ENCODE results near the gene OR9A2.

OR9A2 gene

DNA sequence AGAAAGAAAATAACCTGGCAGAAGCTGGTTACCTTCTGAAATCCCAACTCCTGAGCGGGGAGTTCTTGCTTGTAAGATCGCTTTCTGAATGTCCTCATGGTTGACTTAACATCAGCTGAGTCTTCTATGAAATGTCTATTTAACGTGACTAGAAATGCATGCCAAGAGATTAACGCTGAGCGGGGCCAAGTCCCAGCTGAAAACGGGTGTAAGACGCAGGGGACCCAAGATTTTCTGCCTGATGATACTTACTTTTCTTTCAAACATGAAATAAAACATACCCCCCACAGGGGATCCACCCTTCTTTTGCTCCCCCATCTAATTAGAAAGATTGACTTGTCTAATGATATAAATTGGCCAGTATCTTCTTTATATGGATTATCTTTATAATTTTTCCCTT is 14.9 kb downstream of the OR9A2 start:
- H3K4me2 ChIP-seq (ENCODE audit: low read length) = peak overlapping the region; percentile 97
- H3K4me1 ChIP-seq (ENCODE audit: control insufficient read depth, low read length) = peaks cover 94% of the 10 kb centered on the region
- TF ChIP-seq, protein P1, sequence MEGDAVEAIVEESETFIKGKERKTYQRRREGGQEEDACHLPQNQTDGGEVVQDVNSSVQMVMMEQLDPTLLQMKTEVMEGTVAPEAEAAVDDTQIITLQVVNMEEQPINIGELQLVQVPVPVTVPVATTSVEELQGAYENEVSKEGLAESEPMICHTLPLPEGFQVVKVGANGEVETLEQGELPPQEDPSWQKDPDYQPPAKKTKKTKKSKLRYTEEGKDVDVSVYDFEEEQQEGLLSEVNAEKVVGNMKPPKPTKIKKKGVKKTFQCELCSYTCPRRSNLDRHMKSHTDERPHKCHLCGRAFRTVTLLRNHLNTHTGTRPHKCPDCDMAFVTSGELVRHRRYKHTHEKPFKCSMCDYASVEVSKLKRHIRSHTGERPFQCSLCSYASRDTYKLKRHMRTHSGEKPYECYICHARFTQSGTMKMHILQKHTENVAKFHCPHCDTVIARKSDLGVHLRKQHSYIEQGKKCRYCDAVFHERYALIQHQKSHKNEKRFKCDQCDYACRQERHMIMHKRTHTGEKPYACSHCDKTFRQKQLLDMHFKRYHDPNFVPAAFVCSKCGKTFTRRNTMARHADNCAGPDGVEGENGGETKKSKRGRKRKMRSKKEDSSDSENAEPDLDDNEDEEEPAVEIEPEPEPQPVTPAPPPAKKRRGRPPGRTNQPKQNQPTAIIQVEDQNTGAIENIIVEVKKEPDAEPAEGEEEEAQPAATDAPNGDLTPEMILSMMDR (IDR thresholded peaks at IDR 0.05; ENCODE audit: low read depth, low read length, poor library complexity, severe bottlenecking) = no peak
- no peak for TF ChIP-seq EZH2phosphoT487 (IDR thresholded peaks at IDR 0.05; ENCODE audit: borderline replicate concordance, low read length)
- H3K27me3 ChIP-seq (ENCODE audit: control insufficient read depth, low read length) = no peaks in the 10 kb centered on the region
- H3K79me2 ChIP-seq (ENCODE audit: control insufficient read depth, low read length) = peaks cover 3% of the 10 kb centered on the region; the same call in 1 of the 2 replicates
- no peaks in the 10 kb centered on the region for H3K9me2 ChIP-seq (replicated peaks; ENCODE audit: control insufficient read depth, low read length)
- H3K4me3 ChIP-seq (ENCODE audit: low read length) = peak overlapping the region; percentile 76
- peaks cover 30% of the 10 kb centered on the region for H3F3A ChIP-seq (ENCODE audit: control insufficient read depth, insufficient read depth)
- H4K20me1 ChIP-seq (ENCODE audit: control insufficient read depth, insufficient read depth, low read depth, low read length) = no peaks in the 10 kb centered on the region
- peak overlapping the region; percentile 91 for H3K27ac ChIP-seq (ENCODE audit: low read depth, low read length)
- no peaks in the 10 kb centered on the region for H3K9me3 ChIP-seq (ENCODE audit: control insufficient read depth, insufficient read depth, low read length)
- peaks cover 10% of the 10 kb centered on the region; the same call in 1 of the 2 replicates for H3K36me3 ChIP-seq (ENCODE audit: control insufficient read depth, low read length)

DNA sequence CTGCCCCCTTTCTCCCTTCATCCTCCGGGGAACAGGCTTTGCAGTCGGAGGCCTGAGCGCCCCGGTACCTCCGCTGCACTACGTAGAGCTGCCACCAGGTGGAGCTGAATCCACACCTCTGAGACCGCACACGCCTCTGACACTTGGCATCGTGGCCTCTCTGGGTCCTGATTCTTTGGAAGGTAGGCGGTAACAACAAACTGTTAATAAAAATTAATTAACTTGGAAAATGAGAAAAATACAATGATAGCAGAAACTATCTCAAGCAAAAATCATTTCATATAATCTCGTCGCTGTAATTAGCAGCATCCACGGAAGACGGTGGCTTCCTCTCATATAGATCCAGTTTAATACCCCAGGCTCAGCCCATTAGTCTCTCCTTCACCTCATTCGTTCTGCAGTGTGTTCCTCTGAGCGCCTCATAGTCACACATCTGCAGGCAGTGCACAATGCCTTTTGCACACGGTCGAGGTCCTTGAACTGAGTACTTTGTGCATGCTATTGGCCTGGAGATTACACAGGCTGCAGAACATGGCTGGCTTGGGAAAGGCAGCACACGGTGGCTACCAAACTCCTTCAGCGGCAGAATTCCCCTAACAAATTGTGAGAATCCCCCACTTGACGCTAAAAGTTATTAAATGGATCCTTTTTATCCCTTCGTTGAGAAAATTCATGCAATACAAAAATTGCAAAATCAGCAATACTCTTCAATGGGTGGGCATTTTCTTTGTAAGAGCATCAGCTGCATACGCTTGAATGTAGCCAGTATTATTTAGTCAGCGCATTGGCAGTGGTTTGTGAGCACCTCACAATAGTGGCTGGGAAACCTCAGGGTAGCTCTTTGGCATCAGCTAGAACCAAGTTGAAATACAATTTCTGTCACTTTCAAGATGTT is 18.7 kb downstream of the OR9A2 start:
- Histone ChIP-seq H3K27me3 (ENCODE audit: control insufficient read depth, low read length) (no peaks in the 10 kb centered on the region), H3K4me1 (ENCODE audit: control insufficient read depth, low read length) (peaks cover 79% of the 10 kb centered on the region), H3K36me3 (ENCODE audit: control insufficient read depth, low read length) (no peaks in the 10 kb centered on the region), H3F3A (ENCODE audit: control insufficient read depth, insufficient read depth) (peaks cover 20% of the 10 kb centered on the region), H3K9me2 (replicated peaks; ENCODE audit: control insufficient read depth, low read length) (no peaks in the 10 kb centered on the region), H3K27ac (ENCODE audit: low read depth, low read length) (peak overlapping the region; percentile 11; the same call in 1 of the 2 replicates), H4K20me1 (ENCODE audit: control insufficient read depth, insufficient read depth, low read depth, low read length) (no peaks in the 10 kb centered on the region), H3K79me2 (ENCODE audit: control insufficient read depth, low read length) (no peaks in the 10 kb centered on the region), H3K4me2 (ENCODE audit: low read length) (peak overlapping the region; percentile 4; the same call in 1 of the 2 replicates), H3K4me3 (ENCODE audit: low read length) (no peak overlapping the region), H3K9me3 (ENCODE audit: control insufficient read depth, insufficient read depth, low read length) (no peaks in the 10 kb centered on the region)
- no peak for TF ChIP-seq EZH2phosphoT487 (IDR thresholded peaks at IDR 0.05; ENCODE audit: borderline replicate concordance, low read length)
- TF ChIP-seq, protein P1 (IDR thresholded peaks at IDR 0.05; ENCODE audit: low read depth, low read length, poor library complexity, severe bottlenecking) = peak; percentile 99

DNA sequence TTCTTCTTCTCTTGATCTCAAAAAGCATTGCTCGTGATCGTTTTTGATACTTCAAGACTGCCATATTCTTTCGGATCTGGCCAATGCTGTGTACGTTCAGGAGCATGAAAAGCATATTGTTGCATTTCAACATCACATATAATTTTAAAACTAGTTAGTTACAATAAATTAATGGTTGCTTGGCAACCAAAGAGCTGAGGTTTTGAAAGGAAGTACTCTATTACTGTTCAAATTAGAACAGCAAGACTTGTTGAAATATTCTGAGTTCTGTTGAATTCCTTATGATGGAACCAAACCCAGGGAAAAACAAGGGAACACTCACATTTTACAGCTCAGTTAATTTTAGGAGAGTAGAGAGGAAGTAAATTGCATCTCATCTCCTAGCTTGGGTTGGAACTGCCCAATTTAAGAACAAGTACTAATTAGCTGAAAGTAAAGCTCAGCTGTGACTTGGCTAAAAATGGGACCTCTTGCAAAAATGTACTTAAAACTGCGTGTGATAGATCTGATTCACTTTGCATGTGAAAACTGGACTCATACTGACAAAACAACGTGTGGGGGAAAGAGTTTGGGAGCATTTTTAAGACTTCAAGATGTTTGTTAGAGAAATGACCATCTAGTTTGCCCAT is 21.2 kb downstream of the OR9A2 start:
- Histone ChIP-seq H3K9me3 (ENCODE audit: control insufficient read depth, insufficient read depth, low read length) (no peaks in the 10 kb centered on the region), H3K36me3 (ENCODE audit: control insufficient read depth, low read length) (no peaks in the 10 kb centered on the region), H3K27ac (ENCODE audit: low read depth, low read length) (no peak overlapping the region), H3K27me3 (ENCODE audit: control insufficient read depth, low read length) (no peaks in the 10 kb centered on the region), H3K79me2 (ENCODE audit: control insufficient read depth, low read length) (no peaks in the 10 kb centered on the region), H3K4me1 (ENCODE audit: control insufficient read depth, low read length) (peaks cover 56% of the 10 kb centered on the region), H3K4me3 (ENCODE audit: low read length) (no peak overlapping the region), H4K20me1 (ENCODE audit: control insufficient read depth, insufficient read depth, low read depth, low read length) (no peaks in the 10 kb centered on the region), H3K4me2 (ENCODE audit: low read length) (peak overlapping the region; percentile 35), H3F3A (ENCODE audit: control insufficient read depth, insufficient read depth) (peaks cover 11% of the 10 kb centered on the region), H3K9me2 (replicated peaks; ENCODE audit: control insufficient read depth, low read length) (no peaks in the 10 kb centered on the region)
- TF ChIP-seq EZH2phosphoT487 (IDR thresholded peaks at IDR 0.05; ENCODE audit: borderline replicate concordance, low read length) = no peak
- TF ChIP-seq, protein P1 (IDR thresholded peaks at IDR 0.05; ENCODE audit: low read depth, low read length, poor library complexity, severe bottlenecking) = no peak
